ENCODE data around the gene DISP3. TPM values are rescaled to one million over a fixed set of nuclear protein-coding genes. Genes with fewer than 3 reads are reported as not detected.

The DISP3 gene
- total RNA-seq, 1 experiment from 2014 or later, result 1.1 TPM

- no peaks in the 10 kb centered on the region for H3K36me3 ChIP-seq (ENCODE audit: control insufficient read depth, insufficient read depth, low read length)
- no peak for DNase-seq (ENCODE audit: low read depth, low spot score)
- ATAC-seq, result no peak
- no peaks in the 10 kb centered on the region for H3K27me3 ChIP-seq (ENCODE audit: control insufficient read depth, insufficient read depth, low read length)
- no peak overlapping the region for H3K4me3 ChIP-seq (ENCODE audit: low read depth in 2 of 2, low read length in 2 of 2)
- H3K9me3 ChIP-seq (ENCODE audit: control insufficient read depth, insufficient read depth, low read depth, low read length), result no peaks in the 10 kb centered on the region
- no peak overlapping the region for H3K27ac ChIP-seq (ENCODE audit: low read length)
- ChIA-PET POLR2A (no interaction called here), CTCF (no interaction called here)
- no peak for TF ChIP-seq REST (IDR thresholded peaks at IDR 0.05; ENCODE audit: insufficient read depth in 1 of 2, low read depth in 2 of 2, low read length in 1 of 2)
- TF ChIP-seq CTCF (IDR thresholded peaks at IDR 0.05), result no peak
- no peak for TF ChIP-seq TCF7L2 (IDR thresholded peaks at IDR 0.05; ENCODE audit: low read depth, low read length)
- TF ChIP-seq SIN3A (IDR thresholded peaks at IDR 0.05; ENCODE audit: borderline replicate concordance, insufficient read depth, low read depth, low read length), result no peak
- no peak for TF ChIP-seq POLR2AphosphoS5 (IDR thresholded peaks at IDR 0.05; ENCODE audit: low read depth, low read length)
- BruUV-seq (replicated peaks), result no TSS peak
- intact Hi-C loops (cut with micrococcal nuclease; ENCODE audit: unreplicated experiment) (no loop called here), in situ Hi-C loops (cut with HindIII; ENCODE audit: low pct_unique_long_range_greater_than_20kb, low sequenced_read_pairs) (no loop called here)
- H3K4me1 ChIP-seq (ENCODE audit: control insufficient read depth, insufficient read depth, low read length), result no peaks in the 10 kb centered on the region
These were observed 49.0 kb upstream of the DISP3 start for GRCh38 chr1:11429935-11430334.

- BruUV-seq (replicated peaks), result no TSS peak
- intact Hi-C loops (cut with micrococcal nuclease; ENCODE audit: unreplicated experiment), result no loop called here
- DNase-seq (ENCODE audit: low read depth, low spot score) (no peak), ATAC-seq (no peak)
- Histone ChIP-seq H3K4me1 (ENCODE audit: control insufficient read depth, insufficient read depth, low read length) (no peaks in the 10 kb centered on the region), H3K4me3 (ENCODE audit: low read depth in 2 of 2, low read length in 2 of 2) (no peak overlapping the region), H3K36me3 (ENCODE audit: control insufficient read depth, insufficient read depth, low read length) (no peaks in the 10 kb centered on the region), H3K27me3 (ENCODE audit: control insufficient read depth, insufficient read depth, low read length) (peaks cover 2% of the 10 kb centered on the region; the same call in 1 of the 2 replicates), H3K27ac (ENCODE audit: low read length) (no peak overlapping the region), H3K9me3 (ENCODE audit: control insufficient read depth, insufficient read depth, low read depth, low read length) (no peaks in the 10 kb centered on the region)
- in situ Hi-C loops (cut with HindIII; ENCODE audit: low pct_unique_long_range_greater_than_20kb, low sequenced_read_pairs), result no loop called here
- TF ChIP-seq POLR2AphosphoS5 (IDR thresholded peaks at IDR 0.05; ENCODE audit: low read depth, low read length) (no peak), TCF7L2 (IDR thresholded peaks at IDR 0.05; ENCODE audit: low read depth, low read length) (no peak), REST (IDR thresholded peaks at IDR 0.05; ENCODE audit: insufficient read depth in 1 of 2, low read depth in 2 of 2, low read length in 1 of 2) (no peak), CTCF (IDR thresholded peaks at IDR 0.05) (no peak), SIN3A (IDR thresholded peaks at IDR 0.05; ENCODE audit: borderline replicate concordance, insufficient read depth, low read depth, low read length) (no peak)
- ChIA-PET CTCF (interaction anchor here (0.7 kb wide), 1 partner anchor 322 kb away, joined by 3 read pairs; no protein-coding TSS in a partner anchor), POLR2A (interaction anchor here (0.7 kb wide), 1 partner anchor 170 kb away, joined by 11 read pairs; the partner anchor contains the start of gene MTOR)
These were observed 46.9 kb upstream of the DISP3 start for GRCh38 chr1:11431941-11432507.
